ENCODE measurements around the gene TRANK1.
A peak's percentile ranks its signal among the peaks of the same experiment; 100 is the strongest.
"Not testable (repeated sequence)": the region's sequence is repeated elsewhere in the genome, so short reads cannot be mapped to it uniquely, and the experiment has no call there.

Gene TRANK1

GRCh38 chr3:36881735-36882134, 63.1 kb downstream of the TRANK1 start:
- no peak for DNase-seq

- not testable (repeated sequence) for DNase-seq
These were observed 65.0 kb downstream of the TRANK1 start for GRCh38 chr3:36879842-36880241.

DNA sequence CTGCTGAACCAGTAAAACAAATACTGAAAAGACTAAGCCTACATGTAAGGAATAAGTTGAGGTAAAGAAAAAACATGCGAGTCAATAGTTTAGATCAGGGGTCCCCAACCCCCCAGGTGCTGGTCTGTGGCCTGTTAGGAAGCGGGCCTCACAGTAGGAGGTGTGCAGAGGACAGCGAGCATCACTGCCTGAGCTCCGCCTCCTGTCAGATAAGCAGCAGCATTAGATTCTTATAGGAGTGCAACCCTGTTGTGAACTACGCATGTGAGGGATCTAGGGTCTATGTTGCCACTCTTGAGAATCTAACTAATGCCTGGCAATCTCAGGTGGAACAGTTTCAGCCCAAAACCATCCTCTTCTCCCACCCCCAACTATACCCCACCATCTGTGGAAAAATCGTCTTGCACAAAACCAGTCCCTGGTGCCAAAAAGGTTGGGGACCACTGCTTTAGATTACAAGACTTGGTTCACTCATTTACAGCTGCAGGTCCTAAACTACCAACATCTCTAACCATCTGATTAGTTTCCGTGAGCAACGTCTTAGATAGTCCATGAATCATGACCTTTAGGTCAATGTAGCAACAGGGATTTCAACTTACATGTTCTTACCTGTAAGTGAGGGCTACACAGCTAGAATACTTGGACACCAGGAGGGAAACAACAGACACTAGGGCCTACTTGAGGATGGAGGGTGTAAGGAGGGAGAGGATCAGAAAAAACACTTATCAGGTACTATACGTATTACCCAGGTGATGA, 66.7 kb downstream of the TRANK1 start:
- no peak for DNase-seq

DNA sequence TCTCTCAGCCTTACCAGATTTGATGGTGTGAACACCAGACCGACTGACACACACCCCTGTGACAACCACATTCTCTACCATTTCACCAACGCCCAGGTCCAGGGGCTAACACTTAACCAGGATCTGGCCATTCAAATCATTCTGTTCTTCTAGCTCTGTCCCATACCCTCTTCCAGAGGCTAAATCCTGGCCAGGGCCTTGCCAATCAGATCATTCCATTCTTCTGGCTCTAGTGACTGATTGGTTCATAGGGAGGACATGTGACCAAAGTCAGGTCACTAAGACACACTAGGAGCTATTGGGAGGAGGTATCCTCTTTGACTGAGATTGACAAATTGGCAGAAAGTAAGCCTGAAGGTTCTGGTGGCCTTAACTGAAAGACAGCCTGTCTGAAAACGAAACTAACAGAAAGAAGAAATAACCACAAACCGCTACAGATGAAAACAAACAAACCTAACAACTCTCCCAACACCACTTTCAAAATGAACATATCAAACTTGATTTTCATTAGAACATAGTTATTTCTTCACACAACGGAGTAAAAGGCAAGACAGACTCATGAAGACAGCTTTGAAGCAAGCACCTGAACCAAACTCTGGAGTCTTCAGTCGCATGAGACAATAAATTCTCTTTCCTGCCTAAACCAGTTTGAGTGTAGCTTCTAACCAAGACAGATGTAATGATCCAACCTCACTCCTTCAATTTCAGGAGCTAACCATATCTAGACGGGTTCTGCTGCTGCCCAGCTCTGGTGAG, 68.5 kb downstream of the TRANK1 start:
- DNase-seq: no peak

- DNase-seq: no peak
These were observed 69.5 kb downstream of the TRANK1 start for GRCh38 chr3:36875397-36875796.

GRCh38 chr3:36874424-36874823, 70.4 kb downstream of the TRANK1 start:
- DNase-seq: peak; percentile 87

DNA sequence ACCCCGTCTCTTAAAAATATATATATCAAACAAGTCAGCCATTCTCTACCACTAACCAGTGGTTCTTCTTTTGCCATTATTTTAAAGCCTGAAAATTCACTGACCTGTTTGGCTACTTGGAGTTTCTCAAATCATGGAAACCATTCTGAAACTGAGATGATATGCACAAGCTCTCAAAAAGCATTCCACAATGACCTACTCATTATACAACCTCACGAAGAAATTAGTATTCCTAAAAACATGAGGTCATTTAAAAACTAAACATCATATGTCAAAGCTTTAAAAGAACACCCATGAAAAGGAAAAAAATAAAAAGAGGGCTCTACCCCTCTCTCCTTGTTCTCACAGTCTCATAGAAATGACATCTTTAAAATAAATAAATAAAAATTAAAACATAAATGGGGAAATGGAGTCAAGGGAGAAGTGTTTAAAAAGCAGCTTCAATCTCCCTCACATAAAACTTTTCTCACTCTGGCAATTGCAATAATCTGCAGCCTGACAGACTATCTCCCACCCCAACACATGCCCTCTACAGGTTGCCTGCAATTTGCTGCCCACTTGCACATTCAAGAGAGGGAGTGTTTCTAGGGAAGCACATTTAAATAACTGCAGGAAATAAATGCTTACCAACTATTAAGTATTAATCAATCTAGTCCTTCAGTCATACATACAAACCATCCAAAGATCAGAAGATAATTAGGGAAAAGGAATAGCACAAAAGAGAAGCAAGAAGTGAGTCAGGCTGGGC, 73.3 kb downstream of the TRANK1 start:
- peak; percentile 30 for DNase-seq

- peak; percentile 58 for DNase-seq
These were observed 76.0 kb downstream of the TRANK1 start for GRCh38 chr3:36868614-36869436.

GRCh38 chr3:36867810-36868209, 77.0 kb downstream of the TRANK1 start:
- no peak for DNase-seq

DNA sequence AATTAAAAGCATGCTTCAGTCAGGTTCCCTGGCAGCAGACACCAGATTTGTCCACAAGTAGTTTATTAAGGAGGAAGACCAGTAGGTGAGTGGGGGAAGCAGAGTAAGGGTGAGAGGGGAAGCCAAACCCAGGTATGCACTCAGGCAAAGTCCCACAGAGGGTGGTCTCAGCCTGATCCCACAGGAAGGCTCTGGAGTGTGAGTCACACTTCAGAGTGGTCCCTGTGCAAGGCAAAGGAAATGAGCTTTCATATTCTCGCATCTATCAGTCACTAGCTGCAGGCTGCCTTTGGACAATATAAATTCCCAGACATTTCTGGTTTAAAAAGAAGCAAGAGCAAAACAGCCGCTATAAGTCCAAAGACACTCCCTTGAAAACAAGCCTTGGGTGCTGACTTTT, 78.5 kb downstream of the TRANK1 start:
- DNase-seq: no peak

- DNase-seq: no peak
These were observed 80.4 kb downstream of the TRANK1 start for GRCh38 chr3:36864180-36865053.

GRCh38 chr3:36862076-36862755, 82.6 kb downstream of the TRANK1 start:
- no peak for DNase-seq

DNA sequence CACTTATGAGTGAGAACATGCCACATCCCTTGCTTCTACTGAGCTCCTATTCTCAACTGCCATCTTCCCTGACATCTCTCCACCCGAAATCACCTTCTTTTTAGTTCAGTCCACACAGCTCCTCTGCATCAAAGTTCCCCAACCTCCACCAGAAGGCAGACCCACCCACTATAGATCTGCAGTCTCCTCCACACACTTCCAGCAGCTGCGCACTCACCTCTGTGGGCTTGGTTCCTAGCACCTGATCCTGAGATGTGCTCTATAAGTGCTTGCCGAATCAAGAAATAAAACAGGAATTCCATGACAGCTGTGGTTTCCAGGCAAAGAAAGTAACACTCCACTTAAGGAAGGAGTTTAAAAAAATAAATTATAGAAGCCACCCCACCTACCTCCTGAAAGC, 85.4 kb downstream of the TRANK1 start:
- DNase-seq: no peak

DNA sequence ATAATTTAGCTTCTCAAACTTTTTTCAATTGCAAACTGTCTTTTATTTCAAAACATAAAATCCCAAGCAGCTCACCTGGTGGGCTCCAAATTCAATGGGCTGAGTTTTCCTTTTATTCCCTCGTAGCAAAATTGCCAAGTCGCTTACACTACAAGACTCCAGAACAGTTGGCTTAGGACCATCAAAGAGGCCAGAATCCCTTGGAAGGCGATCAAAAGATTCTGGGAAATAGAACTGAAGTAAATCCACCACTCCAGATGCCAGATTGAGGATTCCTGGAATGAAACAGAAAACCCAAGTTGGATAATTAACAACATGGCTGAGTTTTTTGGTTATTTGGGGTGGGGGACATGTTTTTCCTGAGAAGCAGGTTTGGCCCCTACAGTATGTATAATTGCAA, 92.8 kb downstream of the TRANK1 start:
- no peak for DNase-seq

DNA sequence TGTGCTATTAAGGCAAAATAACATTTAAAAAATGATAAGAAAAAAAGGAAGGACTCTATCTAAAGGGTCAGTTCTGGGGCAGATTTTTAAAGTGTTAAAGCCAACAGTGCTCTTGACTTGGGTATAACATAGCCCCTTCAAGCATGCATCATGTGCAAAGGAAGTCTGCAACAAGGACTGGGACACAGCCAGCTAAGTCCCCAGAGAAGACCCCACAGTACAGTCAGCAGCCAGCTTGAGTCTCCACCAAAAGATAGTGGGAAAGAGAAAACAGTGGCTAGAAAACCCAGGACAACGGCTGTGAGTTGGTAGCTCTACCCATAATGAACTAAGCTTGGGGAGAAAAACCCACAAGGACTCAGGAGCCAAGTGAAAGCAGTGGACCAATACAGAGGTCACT, 94.1 kb downstream of the TRANK1 start:
- DNase-seq: no peak

DNA sequence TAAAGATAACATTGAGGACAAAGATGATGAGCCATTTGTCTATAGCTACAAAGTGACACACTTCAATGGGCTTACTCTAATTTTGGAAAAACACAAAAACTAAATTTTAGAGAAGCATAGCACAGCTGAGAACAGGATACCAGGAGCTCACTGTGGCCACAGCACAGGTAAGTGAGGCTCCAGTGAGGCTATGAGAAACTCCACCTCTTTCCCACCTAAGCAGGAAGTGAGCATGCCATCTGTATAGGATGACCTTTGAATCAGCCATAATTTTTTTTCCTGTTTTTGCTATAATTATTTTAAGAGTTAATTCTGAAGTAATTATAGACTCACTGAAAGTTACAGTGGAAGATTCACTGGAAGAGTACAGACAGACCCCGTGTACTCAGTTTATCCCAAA, 98.4 kb downstream of the TRANK1 start:
- DNase-seq: no peak

DNA sequence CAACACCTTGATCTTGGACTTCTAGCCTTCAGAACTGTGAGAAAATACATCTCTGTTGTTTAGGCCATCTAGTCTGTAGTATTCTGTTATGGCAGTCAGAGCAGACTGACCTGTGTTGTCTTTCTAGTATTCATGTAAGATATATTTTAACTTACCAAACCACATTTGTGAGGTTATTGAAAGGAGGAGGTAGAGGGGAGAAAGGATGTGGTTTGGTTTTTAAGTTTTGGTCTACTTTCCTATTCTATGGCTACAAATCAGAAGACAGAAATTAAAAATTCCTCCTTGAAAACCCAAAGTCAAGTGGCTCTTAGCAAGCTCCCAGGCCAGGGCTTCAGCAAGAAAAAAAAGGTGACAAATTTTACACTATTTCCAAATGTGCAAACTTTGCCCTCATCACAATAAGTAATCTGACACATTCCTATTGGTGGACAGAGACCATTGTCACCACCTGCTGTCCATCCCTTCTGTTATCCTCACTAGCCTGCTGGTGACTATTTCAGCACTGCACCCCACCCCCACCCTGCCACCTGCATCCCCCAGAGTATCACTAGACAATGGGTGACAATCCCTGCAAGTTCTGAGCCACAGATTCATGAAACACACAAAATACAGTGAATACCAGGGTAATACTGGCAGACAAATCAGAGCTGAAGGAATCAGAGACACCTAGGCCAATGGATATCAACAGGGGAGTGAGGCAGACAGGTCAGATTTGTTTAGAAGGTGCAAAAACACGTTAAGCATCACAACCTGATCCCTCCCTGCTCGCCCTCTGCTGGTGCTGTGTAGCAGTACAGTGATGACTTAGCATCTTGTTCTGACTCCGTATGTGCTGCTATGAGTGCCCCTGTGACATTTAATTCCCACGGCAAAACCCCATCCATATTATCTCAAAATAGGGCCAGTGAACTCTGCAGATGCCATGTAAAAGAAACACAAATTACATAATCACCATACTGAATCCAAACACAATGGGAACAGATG, 101.5 kb downstream of the TRANK1 start:
- no peak for DNase-seq

DNA sequence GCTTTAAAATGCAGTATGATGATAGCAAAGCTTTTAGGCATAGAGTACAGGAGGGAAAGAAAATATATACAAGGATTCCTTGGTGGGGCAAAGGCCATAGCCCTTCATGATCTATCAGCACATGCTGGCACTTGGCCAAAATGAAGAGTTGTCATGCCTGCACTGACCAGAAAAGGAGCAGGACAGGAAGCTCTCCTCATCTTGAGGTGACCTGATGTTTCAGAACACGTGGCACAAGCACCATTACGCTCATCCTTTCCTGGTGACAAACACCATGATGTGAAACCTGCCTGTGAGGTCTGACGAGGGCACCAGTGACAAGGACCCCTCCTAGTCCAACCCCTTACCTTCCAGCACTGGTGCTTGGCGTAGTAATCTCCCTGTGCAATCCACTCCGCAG, 102.6 kb downstream of the TRANK1 start:
- DNase-seq: no peak

DNA sequence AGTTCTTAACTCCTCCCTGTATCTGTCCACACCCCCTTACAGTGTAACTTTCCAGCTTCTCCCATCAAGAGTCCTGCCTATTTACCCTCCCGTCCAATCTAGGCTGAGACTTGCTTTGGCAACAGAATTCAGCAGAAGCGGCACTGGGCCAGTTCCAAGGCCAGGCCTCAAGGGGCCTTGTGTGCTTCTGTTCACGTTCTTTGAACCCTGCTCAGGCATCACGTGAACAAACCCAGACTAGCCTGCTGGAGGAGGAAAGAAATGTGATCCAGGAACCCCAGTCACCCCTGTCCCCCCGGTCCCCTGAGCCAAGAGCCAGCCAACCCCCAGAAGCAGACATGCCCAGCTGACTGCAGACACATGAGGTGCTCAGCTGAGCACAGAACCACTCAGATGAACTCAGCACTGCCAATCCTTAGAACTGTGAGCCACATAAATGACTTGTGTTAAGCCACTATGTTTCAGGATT, 104.4 kb downstream of the TRANK1 start:
- no peak for DNase-seq

- DNase-seq: no peak
These were observed 107.8 kb downstream of the TRANK1 start for GRCh38 chr3:36837089-36837488.

Data from DMS79 treated with DMSO at 0.1 percent for 48 hours (cell line).